Measurements from ENCODE around the gene DNM2.

Gene DNM2

DNA sequence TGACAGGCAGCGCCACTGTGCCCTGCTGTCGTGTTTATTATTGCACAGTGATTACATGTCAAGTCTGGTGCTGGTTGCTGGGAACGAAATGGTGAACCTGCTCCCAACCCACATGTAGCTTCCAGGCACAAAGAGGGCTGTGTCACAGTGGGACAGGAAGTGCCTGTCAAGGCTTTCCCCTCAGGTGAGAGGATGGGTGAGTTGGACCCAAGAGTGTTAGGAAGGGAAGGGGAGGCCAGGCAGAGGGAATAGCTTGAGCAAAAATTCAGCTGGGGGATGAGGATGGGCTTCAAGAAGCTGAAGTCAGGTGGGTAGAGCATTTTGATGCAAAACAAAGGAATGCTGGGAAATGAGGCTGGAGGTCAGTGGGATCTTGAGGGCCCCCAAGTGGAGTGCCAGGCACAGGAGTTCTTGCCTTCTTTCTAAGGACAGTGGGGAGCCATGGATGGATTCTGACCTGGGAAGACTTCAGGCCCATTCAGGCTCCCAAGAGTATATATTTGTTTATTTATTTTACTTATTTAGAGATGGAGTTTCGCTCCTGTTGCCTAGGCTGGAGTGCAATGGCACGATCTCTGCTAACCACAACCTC lies 25.1 kb upstream of the DNM2 start:
- H4K20me1 ChIP-seq (ENCODE audit: insufficient read depth): peaks cover 3% of the 10 kb centered on the region; the same call in 1 of the 2 replicates
- H3K4me2 ChIP-seq: no peak overlapping the region
- H3K4me3 ChIP-seq (IDR thresholded peaks at IDR 0.05; ENCODE audit: insufficient read depth, low read depth, low read length): no peak overlapping the region
- no peak overlapping the region for H3K9ac ChIP-seq
- no peaks in the 10 kb centered on the region for H3K79me2 ChIP-seq (ENCODE audit: insufficient read depth, low read depth)
- H3K27me3 ChIP-seq (ENCODE audit: insufficient read depth, low read depth): peaks cover 13% of the 10 kb centered on the region
- H2AFZ ChIP-seq (ENCODE audit: low read depth): no peak overlapping the region
- TF ChIP-seq CTCF (conservative IDR thresholded peaks at IDR 0.05; ENCODE audit: low read depth, low read length): no peak
- peaks cover 9% of the 10 kb centered on the region; the same call in 1 of the 2 replicates for H3K36me3 ChIP-seq (ENCODE audit: insufficient read depth)
- H3K27ac ChIP-seq: no peak overlapping the region
- peaks cover 4% of the 10 kb centered on the region for H3K4me1 ChIP-seq (ENCODE audit: low read depth, poor library complexity, severe bottlenecking)

GRCh38 chr19:10694706-10695307 lies 23.1 kb upstream of the DNM2 start:
- no peak for TF ChIP-seq CTCF (conservative IDR thresholded peaks at IDR 0.05; ENCODE audit: low read depth, low read length)
- peaks cover 18% of the 10 kb centered on the region for H3K27me3 ChIP-seq (ENCODE audit: insufficient read depth, low read depth)
- H3K27ac ChIP-seq: no peak overlapping the region
- H3K36me3 ChIP-seq (ENCODE audit: insufficient read depth): peaks cover 6% of the 10 kb centered on the region; the same call in 1 of the 2 replicates
- H3K9ac ChIP-seq: no peak overlapping the region
- H4K20me1 ChIP-seq (ENCODE audit: insufficient read depth): no peaks in the 10 kb centered on the region
- no peaks in the 10 kb centered on the region for H3K79me2 ChIP-seq (ENCODE audit: insufficient read depth, low read depth)
- H3K4me1 ChIP-seq (ENCODE audit: low read depth, poor library complexity, severe bottlenecking): peaks cover 4% of the 10 kb centered on the region
- H3K4me2 ChIP-seq: no peak overlapping the region
- no peak overlapping the region for H3K4me3 ChIP-seq (IDR thresholded peaks at IDR 0.05; ENCODE audit: insufficient read depth, low read depth, low read length)
- no peak overlapping the region for H2AFZ ChIP-seq (ENCODE audit: low read depth)

DNA sequence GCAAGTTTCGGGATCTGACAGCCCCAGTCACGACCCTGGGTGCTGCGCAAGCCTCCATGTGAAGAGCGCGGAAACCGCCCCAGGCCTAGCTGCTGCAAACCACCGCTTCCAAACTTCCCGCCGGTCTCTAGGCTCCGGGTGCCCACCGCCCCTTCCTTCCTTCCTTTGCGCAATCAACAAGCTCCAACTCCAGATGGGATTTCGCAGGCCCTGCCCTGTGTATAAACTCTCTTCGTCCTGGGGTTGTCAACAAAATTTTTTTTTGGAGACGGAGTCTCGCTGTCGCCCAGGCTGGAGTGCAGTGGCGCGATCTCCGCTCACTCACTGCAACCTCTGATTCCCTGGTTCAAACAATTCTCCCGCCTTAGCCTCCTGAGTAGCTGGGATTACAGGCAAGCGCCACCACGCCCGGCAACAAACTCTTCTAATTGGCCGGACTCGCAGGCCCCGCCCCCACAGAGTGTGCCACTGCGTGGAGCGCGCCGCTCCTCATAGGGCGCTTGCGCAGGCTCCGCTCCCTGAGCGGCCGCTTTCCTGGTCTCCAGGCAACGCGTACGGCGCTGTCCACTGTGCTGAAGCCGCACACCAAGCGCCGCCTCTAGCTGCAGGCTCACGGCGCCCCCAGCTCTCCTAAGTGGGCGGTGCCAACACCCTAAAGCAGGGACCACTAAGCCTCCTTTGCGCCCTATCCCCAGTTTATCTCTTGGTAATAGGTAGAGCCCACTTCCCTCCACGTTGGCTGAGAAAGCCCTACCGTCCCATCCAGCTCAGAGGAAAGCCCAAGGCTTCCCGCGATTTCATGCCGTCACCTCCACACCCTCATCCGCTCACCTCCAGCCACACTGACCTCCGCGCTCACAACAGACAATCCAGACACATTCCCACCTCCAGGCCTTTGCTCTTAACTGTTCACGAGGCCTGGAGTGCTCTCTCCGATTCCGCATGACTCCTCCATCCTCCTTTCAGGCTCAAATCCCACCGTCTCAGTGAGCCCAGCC lies 22.2 kb upstream of the DNM2 start:
- Histone ChIP-seq H3K9ac (no peak overlapping the region), H3K36me3 (ENCODE audit: insufficient read depth) (no peaks in the 10 kb centered on the region), H3K27me3 (ENCODE audit: insufficient read depth, low read depth) (peaks cover 18% of the 10 kb centered on the region), H3K4me3 (IDR thresholded peaks at IDR 0.05; ENCODE audit: insufficient read depth, low read depth, low read length) (no peak overlapping the region), H4K20me1 (ENCODE audit: insufficient read depth) (no peaks in the 10 kb centered on the region), H3K79me2 (ENCODE audit: insufficient read depth, low read depth) (no peaks in the 10 kb centered on the region), H2AFZ (ENCODE audit: low read depth) (no peak overlapping the region), H3K4me2 (peak overlapping the region; percentile 37; the same call in 1 of the 2 replicates), H3K27ac (no peak overlapping the region), H3K4me1 (ENCODE audit: low read depth, poor library complexity, severe bottlenecking) (peaks cover 11% of the 10 kb centered on the region)
- TF ChIP-seq CTCF (conservative IDR thresholded peaks at IDR 0.05; ENCODE audit: low read depth, low read length): no peak

DNA sequence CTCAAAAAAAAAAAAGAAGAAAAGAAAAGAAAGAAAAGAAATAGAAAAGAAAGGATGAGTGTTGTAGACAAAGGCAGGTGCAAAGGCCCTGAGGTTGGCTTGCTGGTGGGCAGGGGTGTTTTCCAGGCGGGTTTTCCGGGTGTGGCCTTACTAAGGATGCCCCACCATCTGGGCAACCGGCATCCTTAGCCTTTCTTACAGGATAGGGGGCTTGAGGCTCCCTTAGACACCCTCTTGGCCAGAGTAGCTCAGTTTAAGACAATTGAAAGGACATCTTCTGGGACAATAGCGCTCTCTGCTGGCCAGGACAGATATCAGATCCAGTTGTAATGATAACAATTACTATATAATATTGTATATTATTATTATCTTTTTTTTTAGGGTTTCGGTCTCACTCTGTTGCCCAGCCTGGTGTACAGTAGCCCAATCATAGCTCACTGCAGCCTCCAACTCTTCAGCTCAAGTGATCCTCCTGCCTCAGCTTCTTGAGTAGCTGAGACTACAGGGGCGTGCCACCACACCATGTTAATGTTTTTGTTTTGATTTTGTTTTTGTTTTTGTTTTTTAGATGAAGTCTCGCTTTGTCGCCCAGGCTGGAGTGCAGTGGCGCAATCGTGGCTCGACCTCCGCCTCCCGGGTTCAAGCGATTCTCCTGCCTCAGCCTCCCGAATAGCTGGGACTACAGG lies 18.1 kb upstream of the DNM2 start:
- peaks cover 15% of the 10 kb centered on the region for H3K4me1 ChIP-seq (ENCODE audit: low read depth, poor library complexity, severe bottlenecking)
- H3K4me3 ChIP-seq (IDR thresholded peaks at IDR 0.05; ENCODE audit: insufficient read depth, low read depth, low read length): no peak overlapping the region
- H4K20me1 ChIP-seq (ENCODE audit: insufficient read depth): no peaks in the 10 kb centered on the region
- no peak overlapping the region for H2AFZ ChIP-seq (ENCODE audit: low read depth)
- H3K9ac ChIP-seq: no peak overlapping the region
- no peak overlapping the region for H3K27ac ChIP-seq
- 0 out of 2 replicates have a peak, but pooled peaks cover 5% of the 10 kb centered on the region for H3K79me2 ChIP-seq (ENCODE audit: insufficient read depth, low read depth)
- H3K27me3 ChIP-seq (ENCODE audit: insufficient read depth, low read depth): peaks cover 18% of the 10 kb centered on the region
- peak; percentile 64; the same call in 1 of the 2 replicates for TF ChIP-seq CTCF (conservative IDR thresholded peaks at IDR 0.05; ENCODE audit: low read depth, low read length)
- H3K4me2 ChIP-seq: peak overlapping the region; percentile 62; the same call in 1 of the 2 replicates
- no peaks in the 10 kb centered on the region for H3K36me3 ChIP-seq (ENCODE audit: insufficient read depth)
